ENCODE measurements around the gene GOLGA6A.
A peak's percentile ranks its signal among the peaks of the same experiment; 100 is the strongest.
"Not testable (repeated sequence)": the region's sequence is repeated elsewhere in the genome, so short reads cannot be mapped to it uniquely, and the experiment has no call there.

GOLGA6A gene

DNA sequence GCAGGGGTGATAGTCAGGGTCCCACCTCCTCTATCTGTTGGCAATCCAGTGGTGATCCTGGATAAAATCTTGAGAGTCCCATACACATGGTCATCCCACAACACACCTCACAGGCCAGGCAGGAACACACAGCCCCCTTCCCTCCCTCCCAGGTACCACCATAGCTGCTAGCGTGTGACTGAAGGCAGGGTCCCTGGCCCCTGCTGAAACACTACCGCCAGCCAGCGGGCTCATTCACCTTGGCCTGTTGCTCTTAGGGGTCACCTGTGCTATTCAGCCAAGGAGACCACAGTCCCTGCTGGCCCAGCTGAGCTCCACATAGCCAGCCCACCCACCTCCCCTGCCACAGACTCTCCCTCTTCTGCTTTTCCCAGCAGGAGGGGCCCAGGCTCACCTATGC is 18.2 kb downstream of the GOLGA6A start:
- H3K4me3 ChIP-seq (ENCODE audit: low read length); DNase-seq (ENCODE audit: low read depth, low spot score); H3K9me3 ChIP-seq (ENCODE audit: control insufficient read depth, insufficient read depth, low read length); H3K27ac ChIP-seq (ENCODE audit: low read length); H3K27me3 ChIP-seq (ENCODE audit: control insufficient read depth, insufficient read depth, low read length); H3K36me3 ChIP-seq (ENCODE audit: control insufficient read depth, insufficient read depth, low read length); H3K4me1 ChIP-seq (ENCODE audit: control insufficient read depth, insufficient read depth, low read length): not testable (repeated sequence)
- no CpG with 5 or more reads among the region's 3 CpGs for WGBS (ENCODE audit: insufficient coverage, insufficient read length)

DNA sequence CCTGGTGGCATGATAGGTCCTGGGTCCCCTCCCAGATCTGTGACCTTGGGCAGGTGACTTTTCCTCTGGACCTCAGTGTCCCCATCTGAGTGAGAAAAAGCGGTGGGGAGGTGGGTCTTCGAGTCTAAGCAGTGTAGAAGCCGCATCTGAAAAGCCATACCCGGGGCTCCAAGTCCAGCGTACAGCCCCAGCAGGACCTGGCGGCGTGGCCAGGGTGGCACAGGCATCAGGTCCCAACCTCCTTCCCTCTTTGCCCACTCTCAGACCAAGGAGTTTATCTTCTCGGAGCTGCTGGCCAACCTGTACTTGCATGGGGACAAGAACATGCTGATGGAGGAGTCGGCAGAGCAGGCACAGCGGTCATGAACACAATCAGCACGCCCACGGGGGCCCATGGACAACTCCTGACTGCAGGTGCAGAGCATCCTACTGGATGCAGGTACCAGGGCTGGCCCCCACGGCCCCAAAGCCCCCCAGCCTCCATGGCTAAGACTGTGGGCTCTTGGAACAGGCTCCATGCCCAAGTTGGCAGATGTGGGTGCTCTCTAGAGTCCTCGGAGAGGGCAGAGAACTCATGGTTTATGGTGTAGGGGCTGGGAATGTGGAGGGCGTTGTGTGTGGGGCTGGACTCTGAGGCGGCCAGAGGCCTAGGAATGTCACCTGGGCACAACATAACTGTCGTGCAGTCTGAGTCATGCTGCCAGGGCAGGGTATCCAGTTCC is 18.8 kb downstream of the GOLGA6A start:
- H3K27me3 ChIP-seq (ENCODE audit: control insufficient read depth, insufficient read depth, low read length); H3K9me3 ChIP-seq (ENCODE audit: control insufficient read depth, insufficient read depth, low read length); DNase-seq (ENCODE audit: low read depth, low spot score); H3K36me3 ChIP-seq (ENCODE audit: control insufficient read depth, insufficient read depth, low read length); H3K4me1 ChIP-seq (ENCODE audit: control insufficient read depth, insufficient read depth, low read length); H3K27ac ChIP-seq (ENCODE audit: low read length); H3K4me3 ChIP-seq (ENCODE audit: low read length): not testable (repeated sequence)
- WGBS (ENCODE audit: insufficient coverage, insufficient read length) = no CpG with 5 or more reads among the region's 17 CpGs

DNA sequence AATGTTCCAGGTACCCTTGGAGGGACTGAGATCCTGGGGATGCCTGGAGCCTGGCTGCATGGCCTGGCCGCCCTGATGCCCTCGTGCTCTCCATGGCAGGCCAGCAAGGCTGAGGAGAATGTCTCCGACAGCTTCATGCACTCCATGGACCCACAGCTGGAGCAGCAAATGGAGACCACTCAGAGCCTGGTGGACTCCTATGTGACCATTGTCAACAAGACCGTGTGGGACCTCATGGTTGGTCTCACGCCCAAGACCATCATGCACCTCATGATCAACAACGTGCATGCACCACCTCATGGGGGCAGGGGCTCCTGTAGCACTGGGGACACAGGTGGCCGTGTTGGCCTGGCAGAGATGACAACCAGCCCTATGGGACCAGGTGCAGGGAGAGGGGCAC is 19.7 kb downstream of the GOLGA6A start:
- Histone ChIP-seq H3K27ac (ENCODE audit: low read length) (no peak overlapping the region), H3K4me1 (ENCODE audit: control insufficient read depth, insufficient read depth, low read length) (no peaks in the 10 kb centered on the region), H3K9me3 (ENCODE audit: control insufficient read depth, insufficient read depth, low read length) (no peaks in the 10 kb centered on the region), H3K4me3 (ENCODE audit: low read length) (no peak overlapping the region), H3K27me3 (ENCODE audit: control insufficient read depth, insufficient read depth, low read length) (no peaks in the 10 kb centered on the region), H3K36me3 (ENCODE audit: control insufficient read depth, insufficient read depth, low read length) (no peaks in the 10 kb centered on the region)
- DNase-seq (ENCODE audit: low read depth, low spot score) = no peak
- no CpG with 5 or more reads among the region's 7 CpGs for WGBS (ENCODE audit: insufficient coverage, insufficient read length)

DNA sequence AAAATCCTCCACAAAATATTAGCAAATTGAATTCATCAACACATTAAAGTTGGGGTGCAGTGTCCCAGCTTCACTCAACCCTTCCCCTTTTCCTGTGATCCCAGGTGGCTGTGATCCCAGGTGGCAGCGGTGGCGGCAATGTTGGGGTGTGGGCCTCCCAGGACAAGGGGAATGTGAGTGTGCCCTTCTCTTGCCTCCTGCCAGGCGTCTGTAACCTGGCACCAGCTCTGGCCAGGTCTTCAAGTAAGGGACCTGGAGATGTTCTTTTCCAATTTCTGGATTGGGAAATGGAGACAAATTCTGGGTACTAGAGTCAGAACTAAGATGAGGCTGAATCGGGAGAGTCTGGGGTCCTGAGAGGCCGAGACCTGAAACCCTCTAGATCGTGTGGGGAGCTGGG is 20.1 kb downstream of the GOLGA6A start:
- Histone ChIP-seq H3K9me3 (ENCODE audit: control insufficient read depth, insufficient read depth, low read length) (no peaks in the 10 kb centered on the region), H3K36me3 (ENCODE audit: control insufficient read depth, insufficient read depth, low read length) (no peaks in the 10 kb centered on the region), H3K27ac (ENCODE audit: low read length) (no peak overlapping the region), H3K27me3 (ENCODE audit: control insufficient read depth, insufficient read depth, low read length) (no peaks in the 10 kb centered on the region), H3K4me1 (ENCODE audit: control insufficient read depth, insufficient read depth, low read length) (no peaks in the 10 kb centered on the region), H3K4me3 (ENCODE audit: low read length) (no peak overlapping the region)
- whole genome bisulfite sequencing (ENCODE audit: insufficient coverage, insufficient read length) = no CpG with 5 or more reads among the region's 6 CpGs
- no peak for DNase-seq (ENCODE audit: low read depth, low spot score)

DNA sequence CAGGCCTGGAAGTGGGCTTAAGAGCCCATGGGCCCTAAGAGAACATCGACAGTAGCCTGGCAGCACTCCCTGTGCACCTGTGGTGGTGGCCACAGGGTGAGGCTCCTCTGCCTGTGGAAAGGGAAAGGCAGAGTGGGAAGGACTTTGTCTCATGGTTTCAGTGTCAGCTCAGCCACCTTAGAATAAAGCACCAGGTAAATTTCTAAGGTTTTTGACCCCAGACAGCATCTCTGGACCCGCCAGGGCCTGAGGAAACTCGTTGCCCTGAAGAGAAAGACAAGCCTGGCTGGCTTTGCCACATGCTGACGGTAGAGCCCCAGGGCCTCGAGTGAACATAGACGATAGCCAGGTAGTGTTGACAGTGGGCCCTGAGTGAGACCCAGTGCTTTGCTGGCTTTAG is 22.1 kb downstream of the GOLGA6A start:
- DNase-seq (ENCODE audit: low read depth, low spot score) = no peak
- H3K36me3 ChIP-seq (ENCODE audit: control insufficient read depth, insufficient read depth, low read length) = no peaks in the 10 kb centered on the region
- H3K4me1 ChIP-seq (ENCODE audit: control insufficient read depth, insufficient read depth, low read length) = no peaks in the 10 kb centered on the region
- H3K9me3 ChIP-seq (ENCODE audit: control insufficient read depth, insufficient read depth, low read length) = no peaks in the 10 kb centered on the region
- H3K27ac ChIP-seq (ENCODE audit: low read length) = no peak overlapping the region
- no CpG with 5 or more reads among the region's 6 CpGs for WGBS (ENCODE audit: insufficient coverage, insufficient read length)
- H3K27me3 ChIP-seq (ENCODE audit: control insufficient read depth, insufficient read depth, low read length) = no peaks in the 10 kb centered on the region
- no peak overlapping the region for H3K4me3 ChIP-seq (ENCODE audit: low read length)

DNA sequence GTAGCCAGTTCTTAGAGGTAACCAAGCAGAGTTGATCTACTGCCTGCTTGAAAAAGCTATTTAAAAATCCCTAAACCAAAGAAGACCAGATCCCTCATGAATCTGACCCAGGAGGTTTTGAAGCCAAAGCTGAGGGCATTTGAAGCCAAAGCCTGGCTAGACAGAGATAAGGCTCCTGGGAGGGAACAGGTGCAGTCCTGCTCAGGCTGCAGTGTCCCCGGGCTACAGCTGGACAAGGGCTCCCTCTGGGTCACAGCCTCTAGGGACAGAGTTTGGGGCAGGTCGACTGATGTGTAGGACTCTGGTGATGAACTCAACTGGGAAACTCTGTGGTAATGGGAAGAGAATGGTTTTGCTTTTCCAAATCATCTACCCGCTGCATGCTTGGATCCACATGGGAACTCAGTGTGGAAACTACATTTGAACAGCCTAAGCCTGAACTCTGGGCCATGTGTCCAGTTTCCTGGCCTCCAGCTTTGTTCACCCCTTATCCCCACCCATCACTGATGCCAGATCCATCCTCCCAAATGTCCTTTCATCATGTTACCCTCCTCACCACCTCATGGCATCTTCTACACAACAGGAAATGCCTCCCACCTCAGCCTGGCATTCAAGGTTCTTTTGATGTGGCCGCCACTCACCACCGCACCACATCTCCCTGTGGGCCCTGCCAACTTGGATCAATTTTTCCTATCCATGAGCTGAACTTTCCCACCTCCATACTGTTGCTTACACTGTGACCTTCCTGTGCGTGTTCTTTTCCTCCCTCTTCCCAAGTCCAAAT is 23.1 kb downstream of the GOLGA6A start:
- not testable (repeated sequence) for DNase-seq (ENCODE audit: low read depth, low spot score); H3K27me3 ChIP-seq (ENCODE audit: control insufficient read depth, insufficient read depth, low read length); H3K27ac ChIP-seq (ENCODE audit: low read length); H3K4me3 ChIP-seq (ENCODE audit: low read length); H3K36me3 ChIP-seq (ENCODE audit: control insufficient read depth, insufficient read depth, low read length); H3K4me1 ChIP-seq (ENCODE audit: control insufficient read depth, insufficient read depth, low read length); H3K9me3 ChIP-seq (ENCODE audit: control insufficient read depth, insufficient read depth, low read length)
- no CpG with 5 or more reads among the region's 6 CpGs for WGBS (ENCODE audit: insufficient coverage, insufficient read length)

DNA sequence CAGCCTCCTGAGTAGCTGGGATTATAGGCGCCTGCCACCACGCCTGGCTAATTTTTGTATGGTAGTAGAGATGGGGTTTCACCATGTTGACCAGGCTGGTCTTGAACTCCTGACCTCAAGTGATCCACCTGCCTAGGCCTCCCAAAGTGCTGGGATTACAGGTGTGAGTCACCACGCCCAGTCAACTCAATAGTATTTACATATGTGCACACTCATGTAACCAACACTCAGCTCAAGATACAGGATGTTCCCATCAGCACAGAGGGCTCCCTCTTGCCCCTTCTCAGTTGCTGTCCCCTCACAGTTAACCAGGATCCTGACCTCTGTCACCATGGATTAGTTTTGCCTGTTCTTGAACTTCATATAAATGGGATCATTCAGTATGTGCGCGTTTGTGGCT is 26.0 kb downstream of the GOLGA6A start:
- not testable (repeated sequence) for H3K27me3 ChIP-seq (ENCODE audit: control insufficient read depth, insufficient read depth, low read length); H3K36me3 ChIP-seq (ENCODE audit: control insufficient read depth, insufficient read depth, low read length); H3K27ac ChIP-seq (ENCODE audit: low read length); H3K4me1 ChIP-seq (ENCODE audit: control insufficient read depth, insufficient read depth, low read length); H3K9me3 ChIP-seq (ENCODE audit: control insufficient read depth, insufficient read depth, low read length); DNase-seq (ENCODE audit: low read depth, low spot score); H3K4me3 ChIP-seq (ENCODE audit: low read length)
- no CpG with 5 or more reads among the region's 5 CpGs for WGBS (ENCODE audit: insufficient coverage, insufficient read length)

DNA sequence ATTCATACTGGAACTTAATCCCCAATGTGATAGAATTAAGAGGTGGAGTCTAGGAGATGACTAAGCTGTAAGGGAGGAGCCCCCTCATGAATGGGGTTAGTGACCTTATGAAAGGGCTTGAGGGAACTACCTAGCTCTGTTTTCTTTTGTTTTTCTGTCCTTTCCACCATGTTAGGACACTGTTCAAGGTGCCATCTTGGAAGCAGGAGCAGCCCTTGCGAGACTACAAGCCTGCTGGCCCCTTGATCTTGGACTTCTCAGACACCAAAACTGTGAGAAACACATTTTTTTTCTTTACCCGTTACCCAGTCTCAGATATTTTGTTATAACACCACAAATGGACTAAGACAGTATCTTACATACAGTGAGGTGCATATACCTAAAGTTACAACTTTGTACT is 26.5 kb downstream of the GOLGA6A start:
- Histone ChIP-seq H3K27me3 (ENCODE audit: control insufficient read depth, insufficient read depth, low read length) (no peaks in the 10 kb centered on the region), H3K9me3 (ENCODE audit: control insufficient read depth, insufficient read depth, low read length) (no peaks in the 10 kb centered on the region), H3K27ac (ENCODE audit: low read length) (no peak overlapping the region), H3K4me3 (ENCODE audit: low read length) (no peak overlapping the region), H3K36me3 (ENCODE audit: control insufficient read depth, insufficient read depth, low read length) (no peaks in the 10 kb centered on the region), H3K4me1 (ENCODE audit: control insufficient read depth, insufficient read depth, low read length) (0 out of 2 replicates have a peak, but pooled peaks cover 1% of the 10 kb centered on the region)
- WGBS (ENCODE audit: insufficient coverage, insufficient read length) = no CpG with 5 or more reads among the region's 2 CpGs
- no peak for DNase-seq (ENCODE audit: low read depth, low spot score)

DNA sequence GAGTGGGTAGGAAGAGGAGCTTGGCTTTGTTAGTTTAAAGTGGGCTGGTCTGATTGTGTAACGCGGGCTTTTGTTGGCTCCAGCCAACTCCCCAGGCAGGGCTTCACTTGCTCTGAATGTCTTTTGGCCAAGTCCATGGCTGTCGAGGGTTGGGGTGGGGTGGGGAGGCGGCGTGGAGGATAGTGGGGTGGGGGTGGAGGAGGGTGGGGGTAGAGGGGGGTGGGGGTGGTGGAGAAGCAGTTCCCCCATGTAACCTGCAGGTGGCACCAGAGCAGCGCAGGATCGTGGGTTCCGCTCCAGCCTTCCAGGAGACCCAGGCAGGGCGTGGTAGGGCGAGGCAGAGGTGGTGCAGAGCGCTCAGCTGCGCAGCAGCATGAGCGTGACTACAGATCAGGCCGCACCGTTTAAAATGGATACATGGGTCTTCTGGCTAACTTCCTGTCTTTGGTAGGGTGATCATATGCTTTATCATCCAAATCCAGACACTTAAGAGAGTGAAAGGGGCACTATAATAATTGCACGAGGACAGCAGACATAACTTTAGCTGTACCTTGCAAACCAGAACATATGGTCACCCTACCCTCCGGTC is 28.3 kb downstream of the GOLGA6A start:
- Histone ChIP-seq H3K9me3 (ENCODE audit: control insufficient read depth, insufficient read depth, low read length) (no peaks in the 10 kb centered on the region), H3K4me1 (ENCODE audit: control insufficient read depth, insufficient read depth, low read length) (0 out of 2 replicates have a peak, but pooled peaks cover 1% of the 10 kb centered on the region), H3K27me3 (ENCODE audit: control insufficient read depth, insufficient read depth, low read length) (no peaks in the 10 kb centered on the region), H3K27ac (ENCODE audit: low read length) (no peak overlapping the region), H3K36me3 (ENCODE audit: control insufficient read depth, insufficient read depth, low read length) (no peaks in the 10 kb centered on the region), H3K4me3 (ENCODE audit: low read length) (no peak overlapping the region)
- no CpG with 5 or more reads among the region's 17 CpGs for WGBS (ENCODE audit: insufficient coverage, insufficient read length)
- DNase-seq (ENCODE audit: low read depth, low spot score) = peak; percentile 41

DNA sequence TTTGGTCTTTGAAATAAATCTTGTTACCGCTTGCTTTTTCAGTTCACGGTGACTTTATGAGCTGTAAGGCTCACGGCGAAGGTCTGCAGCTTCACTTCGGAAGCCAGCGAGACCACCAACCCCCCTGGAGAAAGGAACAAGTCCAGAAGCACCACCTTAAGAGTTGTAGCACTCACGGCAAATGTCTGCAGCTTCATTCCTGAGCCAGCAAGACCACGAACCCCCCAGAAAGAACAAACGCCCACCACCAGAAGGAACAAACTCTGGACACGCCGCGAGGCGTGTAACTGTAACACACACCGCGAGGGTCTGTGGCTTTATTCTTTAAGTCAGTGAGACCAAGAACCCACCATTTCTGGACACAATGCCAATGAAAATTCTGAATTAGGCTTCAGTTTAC is 28.8 kb downstream of the GOLGA6A start:
- Histone ChIP-seq H3K9me3 (ENCODE audit: control insufficient read depth, insufficient read depth, low read length) (no peaks in the 10 kb centered on the region), H3K27me3 (ENCODE audit: control insufficient read depth, insufficient read depth, low read length) (no peaks in the 10 kb centered on the region), H3K4me3 (ENCODE audit: low read length) (no peak overlapping the region), H3K36me3 (ENCODE audit: control insufficient read depth, insufficient read depth, low read length) (no peaks in the 10 kb centered on the region), H3K4me1 (ENCODE audit: control insufficient read depth, insufficient read depth, low read length) (0 out of 2 replicates have a peak, but pooled peaks cover 1% of the 10 kb centered on the region), H3K27ac (ENCODE audit: low read length) (no peak overlapping the region)
- WGBS (ENCODE audit: insufficient coverage, insufficient read length) = no CpG with 5 or more reads among the region's 15 CpGs
- DNase-seq (ENCODE audit: low read depth, low spot score) = no peak
